ENCODE data around the gene ESRRG.
A peak's percentile ranks its signal among the peaks of the same experiment; 100 is the strongest.
"Not testable (repeated sequence)": the region's sequence is repeated elsewhere in the genome, so short reads cannot be mapped to it uniquely, and the experiment has no call there.

Gene ESRRG

GRCh38 chr1:216535059-216535458, 188.2 kb downstream of the ESRRG start:
- TF ChIP-seq CTCF (IDR thresholded peaks at IDR 0.05; ENCODE audit: low read depth, low read length, missing control alignments), result no peak
- DNase-seq (ENCODE audit: low read depth), result no peak
- H3K4me3 ChIP-seq (ENCODE audit: low read depth, low read length), result no peak overlapping the region
- in situ Hi-C loops (cut with HindIII; ENCODE audit: low sequenced_read_pairs), result no loop called here

GRCh38 chr1:216533776-216534175, 189.5 kb downstream of the ESRRG start:
- DNase-seq (ENCODE audit: low read depth), result no peak
- in situ Hi-C loops (cut with HindIII; ENCODE audit: low sequenced_read_pairs), result no loop called here
- H3K4me3 ChIP-seq (ENCODE audit: low read depth, low read length), result no peak overlapping the region
- no peak for TF ChIP-seq CTCF (IDR thresholded peaks at IDR 0.05; ENCODE audit: low read depth, low read length, missing control alignments)

- no peak for DNase-seq (ENCODE audit: low read depth)
- TF ChIP-seq CTCF (IDR thresholded peaks at IDR 0.05; ENCODE audit: low read depth, low read length, missing control alignments), result no peak
- H3K4me3 ChIP-seq (ENCODE audit: low read depth, low read length), result no peak overlapping the region
- in situ Hi-C loops (cut with HindIII; ENCODE audit: low sequenced_read_pairs), result no loop called here
Observed at GRCh38 chr1:216532251-216532798, 190.9 kb downstream of the ESRRG start.

- peak; percentile 11 for DNase-seq (ENCODE audit: low read depth)
- TF ChIP-seq CTCF (IDR thresholded peaks at IDR 0.05; ENCODE audit: low read depth, low read length, missing control alignments), result no peak
- H3K4me3 ChIP-seq (ENCODE audit: low read depth, low read length), result peak overlapping the region; percentile 31
- in situ Hi-C loops (cut with HindIII; ENCODE audit: low sequenced_read_pairs), result no loop called here
Observed at GRCh38 chr1:216531263-216532239, 191.7 kb downstream of the ESRRG start.

GRCh38 chr1:216529851-216530250, 193.4 kb downstream of the ESRRG start:
- H3K4me3 ChIP-seq (ENCODE audit: low read depth, low read length); in situ Hi-C loops (cut with HindIII; ENCODE audit: low sequenced_read_pairs); DNase-seq (ENCODE audit: low read depth): not testable (repeated sequence)

- no peak overlapping the region for H3K4me3 ChIP-seq (ENCODE audit: low read depth, low read length)
- in situ Hi-C loops (cut with HindIII; ENCODE audit: low sequenced_read_pairs), result no loop called here
- DNase-seq (ENCODE audit: low read depth), result no peak
- no peak for TF ChIP-seq CTCF (IDR thresholded peaks at IDR 0.05; ENCODE audit: low read depth, low read length, missing control alignments)
Observed at GRCh38 chr1:216528816-216529215, 194.4 kb downstream of the ESRRG start.

Measured in astrocyte of the cerebellum (primary cell).